NCI-H526 treated with DMSO at 0.1 percent for 48 hours (cell line): ENCODE measurements around the gene DOP1A.
A peak's percentile ranks its signal among the peaks of the same experiment; 100 is the strongest.
"Not testable (repeated sequence)": the region's sequence is repeated elsewhere in the genome, so short reads cannot be mapped to it uniquely, and the experiment has no call there.

Experiments used
- DNase-seq: peaks from one replicate; lab custom pipeline; 2025; lab: John Stamatoyannopoulos, UW

Gene DOP1A

DNA sequence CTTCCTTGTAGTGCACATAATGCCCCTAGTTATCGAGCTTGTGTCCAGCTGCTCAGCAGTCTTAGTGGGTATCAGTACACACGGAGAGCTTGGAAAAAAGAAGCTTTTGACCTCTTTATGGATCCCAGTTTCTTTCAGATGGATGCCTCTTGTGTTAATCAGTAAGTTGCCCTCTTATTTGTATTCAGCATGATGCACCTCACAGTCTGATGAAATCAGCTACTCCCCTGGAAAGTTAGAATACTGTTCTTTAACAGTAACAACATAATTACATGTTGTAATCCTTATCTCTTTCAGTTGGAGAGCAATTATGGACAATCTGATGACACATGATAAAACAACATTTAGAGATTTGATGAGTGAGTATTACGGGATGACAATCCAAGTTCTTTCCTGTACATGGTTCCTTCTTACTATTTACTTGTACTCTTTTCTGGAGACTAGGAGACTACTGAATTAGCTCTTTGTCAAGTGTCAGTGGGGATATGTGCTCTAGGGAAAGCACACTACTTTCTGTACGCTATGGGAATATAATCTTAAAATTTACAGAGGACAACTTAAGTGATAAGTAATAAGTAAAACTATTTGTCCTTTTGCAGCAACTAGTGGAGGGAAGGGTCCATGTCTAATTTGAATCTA, 86.5 kb downstream of the DOP1A start:
- no peak for DNase-seq

DNA sequence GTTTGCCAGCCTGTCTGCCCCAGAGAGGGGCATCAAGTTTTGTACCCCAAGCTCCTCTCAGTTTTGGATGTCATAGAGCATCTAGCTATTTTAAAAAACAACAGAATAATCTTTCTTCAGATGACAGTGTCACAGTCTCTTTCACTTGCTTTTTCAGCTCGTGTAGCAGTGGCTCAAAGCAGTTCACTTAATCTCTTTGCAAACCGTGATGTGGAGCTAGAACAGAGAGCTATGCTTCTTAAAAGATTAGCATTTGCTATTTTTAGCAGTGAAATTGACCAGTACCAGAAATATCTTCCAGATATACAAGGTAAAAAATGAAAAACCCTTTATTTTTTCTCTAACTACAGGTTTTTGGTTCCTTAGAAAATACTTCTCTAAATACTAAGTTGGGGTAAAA, 88.3 kb downstream of the DOP1A start:
- DNase-seq: no peak

DNA sequence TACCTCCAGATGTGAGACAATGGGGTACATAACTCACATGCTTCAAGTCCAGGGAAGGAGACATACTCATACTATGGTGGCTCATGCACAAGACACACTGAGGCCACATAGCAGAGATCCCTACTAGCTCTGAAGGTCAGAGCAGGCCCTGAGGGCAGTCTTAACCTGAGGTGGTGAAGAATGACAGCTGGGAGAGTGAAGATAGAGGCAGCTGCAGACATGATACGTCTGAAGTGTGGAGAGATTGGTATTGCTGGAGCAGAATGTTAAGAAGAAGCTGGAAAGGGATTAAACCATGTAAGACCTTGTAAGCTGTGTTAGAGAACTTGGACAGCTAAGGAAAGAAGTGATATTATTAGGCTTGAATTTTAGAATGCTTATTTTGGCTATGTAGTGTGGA, 92.7 kb downstream of the DOP1A start:
- DNase-seq: no peak

DNA sequence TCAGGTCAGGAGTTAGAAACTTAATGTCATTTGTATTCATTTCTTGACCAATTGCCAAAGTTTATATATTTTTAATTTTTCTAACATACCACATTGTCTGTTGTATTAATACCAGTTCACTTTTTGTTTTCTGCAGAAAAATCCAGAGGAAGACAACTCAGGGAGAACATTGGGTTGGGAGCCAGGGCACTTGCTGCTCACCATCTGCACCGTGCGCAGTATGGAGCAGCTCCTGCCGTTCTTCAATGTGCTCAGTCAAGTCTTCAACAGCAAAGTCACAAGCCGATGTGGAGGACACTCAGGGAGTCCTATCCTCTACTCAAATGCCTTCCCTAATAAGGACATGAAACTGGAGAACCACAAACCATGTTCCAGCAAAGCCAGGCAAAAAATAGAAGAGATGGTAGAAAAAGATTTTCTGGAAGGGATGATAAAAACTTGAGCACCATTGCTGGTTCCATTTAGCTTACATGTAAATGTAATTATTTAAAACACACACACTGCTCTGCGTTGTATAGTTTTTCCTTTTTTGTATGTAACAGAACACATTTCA, 100.3 kb downstream of the DOP1A start:
- DNase-seq: no peak

DNA sequence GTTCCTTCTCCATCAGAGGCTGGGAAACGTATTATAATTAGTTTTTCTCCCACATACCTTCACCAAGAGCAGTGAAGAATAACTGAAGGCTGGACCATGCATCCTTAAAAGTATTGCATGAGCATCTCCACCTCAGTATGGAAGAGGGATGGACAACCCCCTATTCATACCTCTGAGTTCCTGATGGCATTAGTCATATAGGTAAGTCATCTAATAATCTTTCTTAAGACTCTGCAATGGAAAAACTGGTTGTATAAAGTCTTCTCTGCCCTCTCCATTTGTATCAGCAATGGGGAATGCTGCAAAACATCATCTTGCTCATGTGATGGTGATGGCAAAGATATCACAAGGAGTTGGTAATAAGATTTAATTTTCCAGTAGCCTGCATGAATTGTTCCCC, 101.1 kb downstream of the DOP1A start:
- no peak for DNase-seq

DNA sequence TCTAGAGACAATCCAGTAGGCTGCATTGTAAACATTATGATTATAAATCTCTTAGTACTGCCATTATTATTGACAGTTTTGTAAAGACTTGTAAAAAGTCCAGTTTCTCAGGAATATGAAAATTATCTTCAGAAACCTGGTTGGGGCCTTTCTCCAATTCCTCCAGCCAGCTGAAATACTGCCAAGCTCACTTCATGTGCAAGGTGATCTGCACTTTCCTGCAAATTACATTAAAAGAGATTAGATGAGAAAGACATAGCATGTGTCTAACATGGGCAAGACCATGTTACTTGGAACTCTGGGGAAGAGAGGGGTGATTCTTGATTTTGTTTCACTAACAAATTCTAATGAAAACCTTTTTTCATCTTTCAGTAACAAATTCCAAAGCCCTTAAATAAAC, 101.6 kb downstream of the DOP1A start:
- DNase-seq: no peak

DNA sequence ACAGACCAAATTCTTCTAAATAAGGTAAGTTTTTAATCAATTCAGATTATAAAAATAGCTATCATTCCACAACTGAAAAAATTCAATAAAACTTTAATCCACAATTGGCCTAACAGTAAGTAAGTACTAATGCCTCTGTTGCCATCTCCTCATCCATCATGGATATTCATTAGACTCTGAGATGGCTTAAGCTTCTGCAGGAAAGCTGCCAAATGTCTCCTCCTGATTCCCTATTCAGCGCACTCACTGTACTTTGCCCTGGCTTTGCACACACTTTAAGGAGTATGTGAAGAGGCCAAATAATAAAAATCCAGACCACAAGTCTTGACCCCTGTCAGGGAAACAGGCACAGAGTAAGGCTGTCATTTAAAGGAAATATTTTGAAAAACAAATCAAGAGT, 102.0 kb downstream of the DOP1A start:
- no peak for DNase-seq

DNA sequence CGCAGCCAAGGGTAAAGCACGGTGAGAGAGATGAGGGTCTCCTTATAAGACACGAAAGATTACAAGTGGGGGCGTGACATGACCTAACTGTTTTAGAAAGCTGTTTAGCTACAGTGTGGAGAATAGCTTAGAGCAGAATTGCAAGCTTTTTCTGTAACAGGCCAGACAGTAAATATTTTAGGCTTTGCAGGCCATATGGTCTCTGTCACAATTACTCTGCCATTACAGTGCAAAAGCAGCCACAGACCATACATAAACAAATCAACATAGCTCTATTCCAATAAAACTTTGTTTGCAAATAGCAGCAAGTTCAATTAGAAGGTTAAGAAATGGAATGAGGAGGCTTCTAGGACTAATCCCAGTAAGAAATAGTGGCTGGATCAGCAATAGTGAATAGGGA, 108.8 kb downstream of the DOP1A start:
- DNase-seq: no peak

DNA sequence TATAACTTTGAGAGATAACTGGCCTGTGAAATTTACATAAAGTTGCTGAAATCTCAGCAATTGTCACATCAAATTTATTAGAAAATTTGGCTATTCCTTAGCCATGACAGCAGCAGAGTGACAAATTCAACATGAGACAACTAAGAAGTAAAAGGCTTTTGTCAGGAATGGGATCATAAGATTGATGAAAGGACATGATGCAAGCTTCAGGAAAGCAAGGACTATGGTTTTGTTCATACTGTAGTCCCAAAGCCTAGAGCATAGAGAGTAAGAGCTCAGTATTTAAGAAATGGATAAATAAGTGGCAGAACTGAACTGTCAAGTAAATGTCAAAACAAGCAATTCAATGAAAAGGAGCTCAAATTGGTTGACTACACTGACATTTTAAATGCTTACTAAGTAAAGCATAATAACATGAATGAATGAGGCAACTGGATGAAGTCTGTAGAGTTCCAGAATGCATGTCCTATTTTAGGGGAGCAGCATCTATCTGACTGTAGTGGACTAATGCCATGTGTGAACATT, 113.0 kb downstream of the DOP1A start:
- DNase-seq: no peak

DNA sequence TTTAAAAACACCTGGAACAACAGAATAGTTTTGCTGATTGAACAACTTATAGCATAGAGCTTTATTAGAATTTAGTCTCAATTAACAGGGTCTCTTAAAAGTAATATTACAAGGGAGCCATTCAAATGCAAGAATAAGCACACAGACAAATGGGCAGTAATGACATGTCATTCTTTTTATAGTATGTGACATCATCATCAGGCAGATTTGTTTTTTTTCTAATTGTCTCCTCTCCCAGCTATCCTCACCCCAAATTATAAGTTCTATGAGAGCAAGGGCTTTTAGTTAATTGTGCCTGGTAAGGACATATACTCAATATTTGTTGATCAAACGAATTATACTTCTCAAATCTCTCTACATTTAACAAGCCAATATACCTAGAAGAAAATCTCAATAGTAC, 114.6 kb downstream of the DOP1A start:
- DNase-seq: no peak

DNA sequence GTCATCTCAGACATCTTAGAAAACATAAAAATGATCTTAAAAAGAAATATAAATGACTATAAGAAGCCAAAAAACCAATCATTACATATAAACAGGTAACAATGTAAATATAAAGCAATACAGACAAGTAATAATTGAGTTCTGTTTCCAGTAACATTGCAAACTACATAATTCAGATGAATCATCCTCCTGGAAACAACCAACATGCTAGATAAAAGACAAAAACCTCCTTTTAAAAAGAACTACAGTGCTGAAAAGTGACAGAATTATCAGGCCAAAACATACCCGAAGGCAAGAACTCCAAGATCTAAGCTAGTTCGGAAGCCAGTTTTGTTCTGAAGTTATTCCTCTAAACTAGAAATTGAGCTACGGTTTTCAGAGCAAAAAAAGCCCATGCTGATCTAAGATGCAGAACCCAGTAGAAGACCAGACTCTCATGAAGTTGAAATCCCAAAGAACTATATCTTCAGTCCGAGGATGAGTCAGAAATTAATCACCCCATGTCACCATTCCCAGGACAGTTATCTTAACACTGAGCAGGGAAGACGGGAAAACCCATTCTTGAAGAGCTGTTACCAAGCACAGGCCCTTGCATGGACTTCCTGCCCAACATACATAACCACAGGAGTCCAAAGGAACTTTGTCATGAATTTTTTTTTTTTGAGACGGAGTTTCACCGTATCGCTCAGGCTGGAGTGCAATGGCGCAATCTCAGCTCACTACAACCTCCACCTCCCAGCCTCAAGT, 115.8 kb downstream of the DOP1A start:
- no peak for DNase-seq

DNA sequence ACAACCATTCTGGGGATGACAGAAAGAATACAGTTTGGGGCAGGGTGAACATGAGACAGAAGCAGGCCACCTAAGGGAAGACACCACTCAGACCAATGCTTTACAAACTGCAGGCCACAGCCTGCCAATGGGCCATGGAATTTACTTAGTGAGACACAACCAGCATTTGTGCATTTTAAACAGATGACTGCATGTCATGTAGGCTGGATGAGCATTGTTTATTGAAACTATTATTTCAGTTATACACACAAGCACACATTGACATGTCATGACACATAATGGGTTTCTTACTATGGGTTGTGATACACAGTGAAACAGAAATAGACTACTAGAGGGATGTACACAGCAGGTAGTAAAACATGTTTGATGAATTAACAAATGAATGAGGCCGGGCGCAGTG, 117.6 kb downstream of the DOP1A start:
- no peak for DNase-seq

DNA sequence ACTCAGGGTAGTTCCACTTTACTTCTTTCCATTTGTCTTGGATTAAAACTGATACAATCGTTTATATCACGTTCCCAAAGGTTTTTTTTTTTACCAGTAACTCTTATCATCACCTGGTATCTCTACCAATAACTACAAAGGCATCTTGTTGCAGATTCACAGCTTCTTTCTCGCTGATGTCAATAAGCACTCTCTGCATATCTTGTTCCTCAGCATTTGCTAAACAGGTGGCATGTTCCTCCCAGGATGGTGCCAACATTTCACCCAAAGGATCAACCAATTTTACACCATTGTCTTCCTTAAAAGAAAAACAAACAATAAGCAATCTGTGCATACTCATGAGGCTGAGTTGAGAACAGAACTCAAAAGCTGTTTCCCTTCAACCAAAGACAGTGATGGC, 121.0 kb downstream of the DOP1A start:
- DNase-seq: no peak

DNA sequence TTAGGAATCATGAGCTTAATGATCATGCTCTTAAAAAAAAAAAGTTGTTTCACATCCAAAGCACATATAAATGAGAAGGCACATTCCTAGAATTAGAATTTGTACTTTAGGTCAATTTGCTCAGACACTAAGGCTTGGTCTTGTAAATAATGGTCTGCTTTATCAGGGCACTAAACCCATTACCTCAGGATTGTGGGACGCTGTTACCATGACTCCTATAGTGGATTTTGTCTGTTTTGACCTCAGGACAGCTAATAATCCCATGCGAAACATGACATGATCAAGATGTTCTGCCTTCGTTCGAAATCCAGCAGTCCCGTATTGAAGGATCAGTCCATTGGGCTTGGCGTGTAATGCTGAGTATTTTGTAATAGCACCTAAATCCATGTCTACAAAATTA, 123.2 kb downstream of the DOP1A start:
- DNase-seq: no peak

DNA sequence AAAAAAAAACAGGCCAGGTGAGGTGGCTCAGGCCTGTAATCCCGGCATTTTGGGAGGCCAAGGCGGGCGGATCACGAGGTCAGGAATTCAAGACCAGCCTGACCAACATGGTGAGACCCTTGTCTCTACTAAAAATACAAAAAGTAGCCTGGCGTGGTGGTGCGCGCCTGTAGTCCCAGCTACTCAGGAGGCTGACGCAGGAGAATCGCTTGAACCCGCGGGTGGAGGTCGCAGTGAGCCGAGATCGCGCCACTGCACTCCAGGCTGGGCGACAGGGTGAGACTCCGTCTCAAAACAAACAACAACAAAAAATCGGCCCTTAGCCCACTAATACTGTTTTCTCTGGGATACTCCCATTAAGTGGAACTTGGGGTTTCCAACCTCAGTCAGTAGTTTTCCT, 124.5 kb downstream of the DOP1A start:
- DNase-seq: not testable (repeated sequence)

DNA sequence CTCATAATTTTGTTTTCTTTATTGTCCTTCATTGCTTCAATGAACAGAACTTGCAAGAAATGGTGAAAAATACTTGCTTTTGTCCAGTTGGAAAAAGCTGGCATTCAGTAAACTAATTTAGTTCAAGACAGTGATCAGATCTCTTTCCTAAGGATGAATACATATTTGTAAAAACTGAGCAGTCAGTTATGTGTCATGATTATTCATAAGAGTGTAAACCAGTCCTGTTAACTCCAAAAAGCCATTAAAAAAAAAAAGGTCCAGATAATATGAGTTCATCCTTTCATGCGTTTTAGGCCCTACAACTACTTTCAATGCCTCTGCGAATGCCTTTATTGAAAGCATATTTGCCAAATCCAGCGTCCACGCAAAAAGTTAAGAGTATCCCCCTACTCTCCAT, 125.0 kb downstream of the DOP1A start:
- DNase-seq: no peak

DNA sequence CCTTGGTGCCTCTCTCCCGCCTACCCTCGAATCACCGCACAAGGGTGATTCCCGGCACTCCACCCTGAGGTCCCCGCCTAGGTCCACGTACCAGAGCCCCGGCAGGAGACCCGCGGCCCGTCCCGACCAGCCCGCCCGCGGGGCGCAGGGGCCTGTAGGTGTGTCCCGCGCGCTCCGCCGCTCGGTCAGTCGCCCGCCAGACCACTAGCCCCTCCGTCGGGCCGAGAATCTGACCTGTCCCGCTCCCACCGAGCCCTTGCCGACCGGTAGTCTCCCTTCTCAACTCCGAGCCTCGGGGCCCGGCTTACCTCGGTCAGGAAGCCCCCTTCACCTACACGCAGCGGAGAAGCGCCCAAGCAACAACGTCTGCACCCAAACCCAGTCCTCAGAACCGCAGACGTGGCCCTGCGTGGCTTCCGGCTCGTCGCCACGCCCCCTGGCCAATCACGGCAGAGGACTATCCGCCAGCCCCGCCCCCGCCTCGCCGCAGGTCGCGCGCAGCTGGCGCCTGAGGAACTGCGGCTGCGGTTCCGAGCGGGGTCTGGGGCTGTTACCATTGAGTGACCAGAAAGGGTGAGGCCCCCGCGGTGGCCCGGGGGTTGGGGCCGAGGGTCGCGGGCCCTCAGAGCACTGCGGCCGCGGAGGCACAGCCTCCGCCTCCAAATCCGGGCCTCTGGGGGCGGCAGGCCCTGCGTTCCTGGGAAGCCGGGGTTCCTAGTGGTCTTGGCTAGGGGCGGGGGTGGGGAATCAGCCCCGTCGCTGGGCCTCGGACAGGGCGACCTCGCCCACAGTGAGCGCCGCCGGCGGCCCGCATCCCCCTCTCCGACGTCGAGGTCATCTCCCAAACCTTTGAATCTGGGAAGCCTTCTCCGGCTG, 125.6 kb downstream of the DOP1A start, which contains the start of the genes PGM3 and RWDD2A:
PGM3 (minus strand) TSS at position 395 of the 876 bp plus-strand sequence. CDS start 2,253 bp downstream, outside the sequence.
RWDD2A (plus strand) TSS at position 487 of the 876 bp plus-strand sequence. CDS start 1,095 bp downstream, outside the sequence.
- peak; percentile 76 for DNase-seq

DNA sequence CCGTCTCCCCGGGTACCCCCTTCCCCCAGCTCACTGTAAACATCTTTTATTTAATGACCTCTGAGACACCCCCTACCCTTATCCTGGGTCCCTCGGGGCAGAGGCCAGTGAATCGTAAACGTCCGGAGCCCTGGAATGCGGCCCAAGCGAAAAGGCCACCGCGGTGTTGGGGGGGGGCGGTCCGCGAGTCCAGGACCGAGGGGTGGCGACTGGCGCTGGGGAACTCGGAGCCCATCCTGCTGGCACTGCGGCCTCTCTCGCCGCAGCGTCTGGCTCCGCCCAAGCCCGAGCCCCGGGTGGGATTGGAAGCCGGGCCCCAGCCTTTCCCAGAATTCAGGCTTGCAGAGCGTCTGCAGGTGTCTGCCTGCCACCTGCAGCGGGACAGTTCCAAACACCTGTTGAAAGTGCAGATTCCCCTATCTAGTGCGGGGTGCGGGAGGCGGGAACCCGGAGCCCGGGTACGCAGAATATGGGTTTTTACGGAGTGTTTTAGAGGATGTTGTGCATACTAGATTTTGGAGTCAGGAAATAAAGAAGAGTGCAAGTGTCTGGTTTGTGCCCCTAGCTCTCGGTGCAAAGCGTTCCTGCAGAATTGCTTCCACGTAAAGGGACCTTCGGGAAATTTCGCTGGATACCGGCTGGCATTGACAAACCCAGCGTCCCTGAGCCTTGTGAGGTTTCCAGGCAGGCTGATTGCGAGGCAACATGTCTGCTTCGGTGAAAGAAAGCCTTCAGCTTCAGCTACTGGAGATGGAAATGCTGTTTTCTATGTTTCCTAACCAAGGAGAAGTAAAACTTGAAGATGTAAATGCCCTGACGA, 126.5 kb downstream of the DOP1A start:
- peak; percentile 75 for DNase-seq

DNA sequence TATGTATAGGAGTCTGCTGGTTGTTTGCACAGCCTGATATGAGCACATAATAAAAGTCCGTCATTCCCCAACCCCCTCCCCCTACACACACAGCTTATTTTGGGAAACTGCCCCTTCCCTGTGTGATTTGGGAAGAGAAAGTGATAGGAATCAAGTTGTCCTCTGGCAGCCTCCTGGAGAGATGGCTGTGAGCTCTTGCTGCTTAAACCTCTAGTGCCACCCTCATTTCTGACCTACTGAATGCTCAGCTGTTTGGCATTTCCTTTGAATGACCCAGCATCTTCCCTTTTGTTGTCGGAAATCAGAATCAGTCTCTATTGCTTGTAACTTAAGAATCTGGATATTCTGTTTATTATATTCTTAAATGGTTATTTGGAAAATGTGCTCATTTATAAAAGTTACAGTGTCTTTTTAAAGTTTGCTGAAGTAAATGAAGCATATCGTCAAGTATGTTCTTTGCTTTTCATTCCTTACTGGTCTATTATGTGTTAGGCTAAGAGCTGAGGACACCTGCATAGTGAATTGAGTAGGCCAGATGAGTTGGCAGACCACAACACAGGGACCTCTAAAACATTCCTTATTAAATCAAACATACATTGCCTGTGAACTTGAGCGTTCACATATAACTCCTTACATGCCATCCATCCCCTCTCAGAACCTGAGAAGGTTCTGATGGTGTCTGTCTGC, 131.2 kb downstream of the DOP1A start:
- DNase-seq: no peak

DNA sequence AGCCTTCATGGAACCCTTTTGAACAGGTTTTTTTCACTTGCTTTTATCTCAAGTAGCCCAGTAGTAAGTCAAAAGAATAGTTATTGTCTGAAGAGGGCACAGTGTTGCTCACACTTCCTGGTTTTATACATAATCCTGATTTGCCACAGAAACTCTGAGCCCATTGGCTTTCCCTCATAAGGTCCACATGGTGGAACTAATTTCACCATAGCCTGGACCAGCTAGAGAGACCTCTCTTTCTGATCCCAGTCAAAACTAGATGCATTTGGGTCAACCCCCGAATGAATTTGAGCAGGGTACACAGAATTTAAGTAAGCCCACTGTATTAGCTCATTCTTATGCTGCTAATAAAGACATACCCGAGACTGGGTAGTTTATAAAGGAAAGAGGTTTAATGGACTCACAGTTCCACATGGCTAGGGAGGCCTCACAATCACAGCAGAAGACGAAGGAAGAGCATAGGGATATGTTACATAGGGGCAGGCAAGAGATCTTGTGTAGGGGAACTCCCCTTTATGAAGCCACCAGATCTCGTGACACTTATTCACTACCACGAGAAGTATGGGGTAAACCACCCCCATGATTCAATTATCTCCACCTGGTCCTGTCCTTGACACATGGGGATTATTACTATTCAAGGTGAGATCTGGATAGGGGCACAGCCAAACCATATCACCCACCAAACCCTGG, 131.8 kb downstream of the DOP1A start:
- DNase-seq: no peak
